SW 1271 (cell line): ENCODE results near the gene TASOR.
A peak's percentile ranks its signal among the peaks of the same experiment; 100 is the strongest.

Experiments used
- DNase-seq, 2 experiments: peaks; one replicate each; lab custom pipeline; 2025; lab: John Stamatoyannopoulos, UW

Gene TASOR

DNA sequence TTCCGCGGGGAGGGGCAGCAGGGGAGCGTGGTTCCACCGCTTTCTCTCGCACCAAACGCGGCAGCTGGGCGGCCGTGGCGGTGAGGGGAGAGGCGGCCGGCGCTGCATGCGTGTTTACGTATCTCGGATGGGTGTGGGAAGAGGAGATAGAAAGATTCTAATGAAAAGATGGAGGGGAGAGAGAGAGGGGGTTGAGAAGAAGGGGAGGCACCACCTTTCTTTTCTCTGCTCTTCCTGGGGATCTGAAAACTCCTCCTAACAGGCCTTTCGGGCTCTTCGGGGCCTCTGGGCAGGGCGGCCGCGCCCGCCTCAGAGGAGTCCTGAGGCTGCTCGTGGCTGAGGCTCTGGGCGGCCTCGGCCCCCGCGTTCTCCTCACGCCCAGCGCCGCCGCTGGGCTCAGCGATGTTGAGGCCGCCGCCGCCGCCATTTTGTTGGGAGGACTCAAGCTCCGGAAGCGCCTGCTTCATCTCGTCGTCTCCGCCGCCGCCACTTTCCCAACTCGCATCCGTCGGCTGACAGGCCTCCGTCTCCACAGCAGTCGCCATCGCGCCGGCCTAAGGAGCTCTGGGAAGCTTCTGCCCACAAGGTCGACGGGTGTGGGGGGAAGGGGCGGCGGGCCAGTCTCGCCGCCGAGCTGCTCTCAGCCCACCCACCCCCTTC, 473 bp downstream of the TASOR start:
- peak; percentile 31 to 55 for DNase-seq

DNA sequence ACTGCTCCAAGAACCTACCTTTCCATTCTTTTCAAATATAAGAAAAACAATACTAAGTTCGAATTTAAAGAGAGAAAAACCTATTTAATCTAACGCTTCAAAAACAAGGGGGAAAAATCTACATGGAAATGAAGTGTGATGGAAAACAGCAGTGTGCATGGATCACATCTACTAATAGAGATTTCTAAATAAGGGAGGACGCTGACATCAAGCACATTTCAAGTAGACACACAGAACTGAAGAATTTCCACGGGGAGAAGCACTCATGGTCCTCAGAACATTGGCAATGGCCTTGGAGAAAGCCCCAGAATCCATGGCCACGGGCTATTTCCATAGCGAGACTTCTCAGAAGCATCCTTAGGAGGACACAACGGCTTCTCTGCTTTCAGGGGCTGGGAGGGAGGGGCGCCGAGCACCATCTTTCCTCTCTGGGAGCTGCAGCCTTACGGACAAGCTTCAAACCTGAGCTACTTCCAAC, 1.0 kb downstream of the TASOR start:
- no peak for DNase-seq

- DNase-seq, result no peak
Measured at GRCh38 chr3:56680054-56680580, 2.9 kb downstream of the TASOR start.

GRCh38 chr3:56677286-56677685, 5.8 kb downstream of the TASOR start:
- DNase-seq, result no peak

DNA sequence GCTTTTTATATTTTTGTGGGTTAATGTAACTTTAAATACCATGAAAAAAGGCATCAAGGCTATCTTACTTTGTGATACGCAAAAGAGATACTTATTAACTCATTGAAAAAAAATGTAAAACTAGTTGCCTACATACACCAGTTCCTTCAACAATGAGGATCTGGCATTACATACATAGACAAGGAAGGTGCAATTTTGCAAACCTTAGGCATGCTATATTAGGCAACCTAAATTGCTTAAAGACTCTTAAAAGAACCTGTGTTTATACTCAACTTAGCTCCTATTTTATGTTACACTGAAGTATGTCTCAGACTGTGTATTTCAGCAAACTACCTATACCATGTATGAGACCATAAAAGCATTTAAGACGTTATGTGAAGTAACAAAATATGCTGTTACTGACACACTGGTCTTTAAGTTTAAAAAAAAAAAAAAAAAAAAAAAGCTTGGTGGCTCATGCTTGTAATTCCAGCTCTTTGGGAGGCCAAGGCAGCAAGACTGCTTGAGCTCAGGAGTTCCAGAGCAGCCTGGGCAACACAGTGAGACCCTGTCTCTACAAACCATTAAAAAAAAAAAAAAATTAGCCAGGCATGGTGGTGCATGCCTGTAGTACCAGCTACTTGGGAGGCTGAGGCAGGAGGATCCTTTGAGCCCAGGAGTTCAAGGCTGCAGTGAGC, 9.1 kb downstream of the TASOR start:
- DNase-seq, result no peak

DNA sequence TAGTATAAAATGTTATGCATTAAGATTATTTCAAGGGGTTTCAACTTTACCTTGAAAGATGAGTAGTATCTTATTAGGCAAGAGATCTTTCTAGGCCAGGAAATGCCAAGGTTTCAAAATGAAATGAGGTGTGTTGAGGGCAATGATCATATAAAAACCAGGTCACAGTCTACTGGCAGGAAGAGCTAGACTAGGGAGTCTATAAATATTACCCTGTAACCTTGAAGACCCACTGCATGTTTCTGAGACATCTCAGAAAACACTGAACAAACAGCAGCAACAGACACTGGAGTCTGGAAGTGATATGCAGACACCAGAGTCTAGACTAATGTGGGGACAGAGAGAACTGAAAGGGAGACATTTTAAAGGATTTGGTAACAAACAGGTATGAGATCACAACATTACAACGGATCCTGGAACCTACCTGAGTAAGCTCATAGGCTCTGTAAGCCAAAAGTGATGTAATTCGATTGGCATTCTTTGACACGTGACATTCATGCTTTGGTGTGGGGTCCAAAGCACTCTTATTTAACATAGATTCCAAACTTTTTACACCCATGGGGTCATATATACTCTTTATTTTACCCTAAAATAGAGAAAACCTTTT, 15.0 kb downstream of the TASOR start:
- DNase-seq, result no peak

- no peak for DNase-seq
Measured at GRCh38 chr3:56664823-56665222, 18.2 kb downstream of the TASOR start.

- DNase-seq, result no peak
Measured at GRCh38 chr3:56655709-56656108, 27.4 kb downstream of the TASOR start.

GRCh38 chr3:56654460-56654859, 28.6 kb downstream of the TASOR start:
- no peak for DNase-seq

- DNase-seq, result no peak
Measured at GRCh38 chr3:56645407-56645806, 37.7 kb downstream of the TASOR start.

- no peak for DNase-seq
Measured at GRCh38 chr3:56633602-56634535, 49.2 kb downstream of the TASOR start.
